Epithelial cell of prostate (primary cell): ENCODE results near the gene TRIM65.
"Not testable (repeated sequence)": the region's sequence is repeated elsewhere in the genome, so short reads cannot be mapped to it uniquely, and the experiment has no call there.

Experiments used
- DNase-seq: peaks from one replicate; pipeline ENCODE4 v3.0.0-alpha.2; 2011; ENCODE audit warnings: low read depth, low spot score
- H3K27ac ChIP-seq: fragments of 450-650 bp; 2 replicates; pipeline ENCODE4 v1.5.1; 2017; ENCODE audit warnings: mild to moderate bottlenecking

Gene TRIM65

DNA sequence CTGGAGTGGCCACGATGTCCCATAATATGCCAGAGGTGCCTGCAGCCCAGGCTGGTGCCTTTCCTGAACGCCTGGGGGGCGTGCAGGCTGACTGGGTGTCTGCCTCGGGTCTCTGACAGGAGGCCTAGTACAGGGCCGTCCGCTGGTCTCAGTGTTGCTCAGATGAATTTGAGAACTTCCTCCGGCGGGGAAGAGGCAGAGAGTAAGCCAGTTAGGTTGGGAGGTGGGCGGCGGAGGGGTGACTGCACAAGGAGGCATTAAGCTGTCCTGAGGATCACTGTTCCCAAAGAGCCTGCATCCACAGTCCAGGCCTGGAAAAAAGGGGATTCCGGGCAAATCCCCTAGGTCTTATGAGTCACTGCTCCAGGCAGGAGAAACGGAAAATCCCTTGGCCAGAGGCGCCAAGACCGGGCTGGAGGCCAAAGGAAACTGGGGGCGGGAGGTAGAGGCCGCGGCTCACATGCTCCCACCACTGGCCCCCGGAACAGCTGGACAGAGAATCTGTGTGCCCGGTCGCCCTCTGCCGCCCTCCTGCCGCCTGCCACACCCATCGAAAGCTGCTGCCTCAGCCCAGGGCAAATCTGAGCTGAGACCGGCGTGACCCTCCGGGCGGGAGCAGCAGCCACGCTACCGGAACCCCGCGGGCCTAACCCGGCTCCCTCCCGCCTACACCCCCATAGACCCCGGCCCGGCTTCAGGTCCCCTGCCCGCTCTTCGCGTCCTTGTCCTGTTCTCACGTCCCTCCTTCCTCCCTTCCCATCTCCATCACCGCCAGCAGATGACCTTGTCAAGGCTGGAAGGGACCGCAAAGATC is 19.6 kb downstream of the TRIM65 start:
- no peak for DNase-seq
- H3K27ac ChIP-seq, result peak overlapping the region; percentile 75

DNA sequence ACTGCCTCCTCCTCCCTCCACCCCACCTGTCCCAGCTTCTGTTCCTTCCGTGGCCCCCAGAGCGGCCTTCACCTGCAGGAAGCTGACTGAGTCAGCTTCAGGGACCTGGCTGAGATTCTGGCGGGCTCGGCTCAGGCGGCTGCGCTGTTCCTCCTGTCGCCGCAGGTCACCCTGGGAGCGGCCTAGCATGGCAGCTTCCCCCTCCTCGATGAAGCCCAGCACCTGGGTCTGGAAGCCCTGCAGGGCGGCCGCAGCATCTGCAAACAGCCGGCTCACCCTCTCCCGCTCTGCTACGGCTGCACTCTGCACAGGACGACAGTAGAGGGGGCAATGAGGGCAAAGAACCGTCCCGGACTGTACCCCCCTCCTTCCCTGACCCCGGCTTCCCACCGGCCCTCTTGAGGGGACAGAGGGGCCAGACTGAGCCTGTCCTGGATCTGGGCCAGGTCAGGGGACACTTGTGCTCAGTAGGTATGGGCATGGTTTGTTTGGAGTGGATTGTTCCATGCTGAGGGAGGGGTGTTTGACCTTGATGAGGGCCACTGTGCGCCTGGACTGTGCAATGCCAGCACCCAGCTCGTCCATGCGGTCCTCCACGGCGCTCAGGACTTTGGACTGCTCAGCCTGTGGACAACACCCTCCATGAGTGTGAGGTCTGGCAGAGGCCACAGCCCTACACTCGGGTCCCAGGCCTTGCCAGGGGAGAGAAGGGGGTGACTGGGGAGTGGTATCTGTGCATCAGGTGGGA is 20.4 kb downstream of the TRIM65 start:
- H3K27ac ChIP-seq, result peak overlapping the region; percentile 75
- DNase-seq, result no peak

- DNase-seq, result no peak
- peak overlapping the region; percentile 75 for H3K27ac ChIP-seq
Observed at GRCh38 chr17:75875940-75876189, 20.9 kb downstream of the TRIM65 start.

DNA sequence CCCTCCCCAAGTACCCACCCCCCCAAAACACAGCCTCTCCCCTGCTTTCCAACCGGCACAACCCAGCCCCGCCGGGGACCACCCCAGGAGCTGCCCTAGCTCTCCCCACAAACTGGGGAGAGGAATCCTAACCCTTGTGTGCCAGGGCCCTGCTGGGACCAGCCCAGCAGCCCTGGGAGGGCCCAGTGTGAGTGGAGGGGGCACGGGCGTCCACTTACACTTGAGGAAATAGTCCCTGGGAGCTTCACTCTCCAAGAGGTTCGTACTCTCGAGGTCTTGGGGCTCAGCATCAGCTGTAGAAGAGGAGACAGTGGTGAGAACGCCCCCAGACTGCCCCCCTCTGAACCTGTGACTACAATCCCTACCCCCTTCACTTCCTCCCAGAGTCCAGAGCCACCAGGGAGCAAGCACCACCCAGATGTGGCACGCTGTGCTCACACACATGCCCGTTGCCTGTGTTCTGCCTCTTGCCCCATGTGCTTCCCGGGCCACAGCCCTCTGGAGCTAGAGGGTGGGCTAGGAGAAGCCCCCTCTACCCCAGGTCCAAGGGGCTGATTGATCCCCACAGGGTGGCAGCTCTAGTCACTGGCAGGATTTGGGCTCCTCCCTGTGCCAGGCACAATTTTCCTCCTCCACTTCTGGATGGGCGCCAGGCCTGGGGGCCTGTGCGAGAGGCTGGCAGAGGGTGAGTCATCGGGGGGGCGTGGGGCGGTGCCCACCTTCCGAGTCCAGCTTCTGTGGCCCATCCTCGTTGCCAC is 21.4 kb downstream of the TRIM65 start:
- H3K27ac ChIP-seq, result peak overlapping the region; percentile 75
- no peak for DNase-seq

DNA sequence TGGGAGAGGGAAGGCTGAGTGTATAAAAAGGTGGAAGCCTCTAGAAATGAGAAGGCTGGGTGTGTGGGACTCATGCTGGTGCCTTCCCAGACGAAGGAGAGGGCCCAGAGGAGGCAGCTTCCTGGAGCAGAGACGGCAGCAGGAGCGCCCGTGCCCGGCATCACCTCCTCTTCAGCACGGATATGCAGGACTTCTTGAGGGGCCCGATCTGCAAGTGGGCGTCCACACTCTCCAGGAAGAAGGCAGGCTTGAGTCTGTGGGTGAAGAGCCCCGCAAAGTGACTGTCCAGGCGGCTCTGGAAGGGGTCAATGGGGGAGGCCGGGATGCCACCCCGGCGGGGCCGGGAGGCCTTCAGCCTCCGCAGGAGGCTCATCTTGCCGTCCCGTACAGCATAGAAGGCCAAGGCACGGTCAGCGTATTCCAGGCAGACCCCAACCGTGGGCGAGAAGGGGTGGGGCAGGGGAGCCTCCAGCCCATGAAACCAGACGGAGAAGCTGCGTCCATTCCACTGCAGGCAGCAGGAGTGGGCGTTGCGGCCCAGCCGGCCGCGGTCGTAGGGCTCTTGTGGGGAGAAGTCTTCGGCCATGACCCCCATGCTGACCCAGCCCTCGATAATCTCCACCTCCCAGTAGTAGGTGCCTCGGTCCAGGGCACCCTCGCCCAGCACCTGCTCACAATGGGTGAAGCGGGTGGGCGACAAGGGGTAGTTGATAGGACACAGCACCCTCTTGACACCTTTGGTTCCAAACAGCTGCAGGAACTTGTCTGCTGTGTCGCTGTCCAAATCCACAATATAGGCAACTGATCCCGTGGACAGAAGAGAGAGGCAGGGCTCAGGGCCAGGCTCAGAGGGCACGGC is 22.2 kb downstream of the TRIM65 start:
- no peak for DNase-seq
- H3K27ac ChIP-seq, result no peak overlapping the region

- DNase-seq, result no peak
- H3K27ac ChIP-seq, result peak overlapping the region; percentile 86
Observed at GRCh38 chr17:75873587-75874322, 23.0 kb downstream of the TRIM65 start.

GRCh38 chr17:75872434-75873351 is 24.1 kb downstream of the TRIM65 start:
- no peak for DNase-seq
- H3K27ac ChIP-seq, result peak overlapping the region; percentile 86

- not testable (repeated sequence) for DNase-seq
- H3K27ac ChIP-seq, result peak overlapping the region; percentile 66
Observed at GRCh38 chr17:75870228-75870627, 26.5 kb downstream of the TRIM65 start.

GRCh38 chr17:75869282-75870141 is 27.2 kb downstream of the TRIM65 start:
- no peak for DNase-seq
- H3K27ac ChIP-seq, result peak overlapping the region; percentile 66

- not testable (repeated sequence) for DNase-seq
- H3K27ac ChIP-seq, result peak overlapping the region; percentile 66
Observed at GRCh38 chr17:75868730-75869281, 27.9 kb downstream of the TRIM65 start.

GRCh38 chr17:75865404-75866188 is 31.2 kb downstream of the TRIM65 start:
- not testable (repeated sequence) for H3K27ac ChIP-seq

DNA sequence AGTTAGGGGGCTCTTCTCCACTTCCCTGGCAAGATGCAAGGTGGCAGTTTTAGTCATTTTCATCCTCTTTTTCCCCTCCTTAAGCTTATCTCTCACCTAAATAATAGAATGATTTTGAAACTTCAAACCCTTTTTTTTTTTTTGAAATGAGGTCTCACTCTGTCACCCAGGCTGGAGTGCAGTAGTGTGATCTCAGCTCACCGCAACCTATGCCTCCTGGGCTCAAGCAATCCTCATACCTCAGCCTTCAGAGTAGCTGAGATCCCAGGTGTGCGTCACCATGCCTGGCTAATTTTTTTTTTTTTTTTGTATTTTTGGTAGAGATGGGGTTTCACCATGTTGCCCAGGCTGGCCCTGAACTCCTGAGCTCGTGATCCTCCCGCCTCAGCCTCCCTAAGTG is 31.9 kb downstream of the TRIM65 start:
- DNase-seq, H3K27ac ChIP-seq: not testable (repeated sequence)

More at GRCh38 chr17:75865404-75866188, 31.2 kb downstream of the TRIM65 start:
- not testable (repeated sequence) for DNase-seq

- no peak overlapping the region for H3K27ac ChIP-seq
- DNase-seq, result no peak
Observed at GRCh38 chr17:75864448-75864871, 32.3 kb downstream of the TRIM65 start.

DNA sequence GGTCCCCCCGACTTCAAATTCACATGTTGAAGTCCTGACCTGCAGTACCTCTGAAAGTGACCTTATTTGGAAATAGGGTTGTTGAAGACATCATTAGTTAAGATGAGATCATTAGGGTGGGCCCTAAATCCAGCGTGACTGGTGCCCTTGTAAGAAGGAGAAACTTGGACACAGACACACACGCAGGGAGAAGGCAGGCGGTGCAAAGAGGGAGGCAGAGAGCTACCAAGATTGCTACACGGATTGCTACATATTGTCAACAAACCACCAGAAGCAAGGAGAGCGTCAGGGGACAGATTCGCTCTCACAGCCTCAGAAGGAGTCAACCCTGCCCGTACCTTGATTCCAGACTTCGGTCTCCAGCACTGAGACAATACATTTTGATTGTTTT is 34.8 kb downstream of the TRIM65 start:
- no peak for DNase-seq

DNA sequence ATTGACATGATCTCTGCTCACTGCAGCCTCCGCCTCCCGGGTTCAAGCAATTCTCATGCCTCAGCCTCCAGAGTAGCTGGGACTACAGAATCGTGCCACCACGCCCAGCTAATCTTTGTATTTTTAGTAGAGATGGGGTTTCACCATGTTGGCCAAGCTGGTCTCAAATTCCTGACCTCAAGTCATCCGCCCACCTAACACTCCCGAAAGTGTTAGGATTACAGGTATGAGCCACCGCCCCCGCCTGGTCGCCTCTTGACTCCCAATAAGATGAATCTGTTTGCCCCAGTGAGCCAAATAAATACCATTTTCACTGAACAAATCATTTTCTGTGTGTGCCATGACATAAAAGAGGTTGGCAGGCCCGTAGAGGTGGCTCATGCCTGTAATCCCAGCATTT is 37.4 kb downstream of the TRIM65 start:
- not testable (repeated sequence) for DNase-seq, H3K27ac ChIP-seq

More for the DNA sequence above, 34.8 kb downstream of the TRIM65 start:
- H3K27ac ChIP-seq, result no peak overlapping the region

DNA sequence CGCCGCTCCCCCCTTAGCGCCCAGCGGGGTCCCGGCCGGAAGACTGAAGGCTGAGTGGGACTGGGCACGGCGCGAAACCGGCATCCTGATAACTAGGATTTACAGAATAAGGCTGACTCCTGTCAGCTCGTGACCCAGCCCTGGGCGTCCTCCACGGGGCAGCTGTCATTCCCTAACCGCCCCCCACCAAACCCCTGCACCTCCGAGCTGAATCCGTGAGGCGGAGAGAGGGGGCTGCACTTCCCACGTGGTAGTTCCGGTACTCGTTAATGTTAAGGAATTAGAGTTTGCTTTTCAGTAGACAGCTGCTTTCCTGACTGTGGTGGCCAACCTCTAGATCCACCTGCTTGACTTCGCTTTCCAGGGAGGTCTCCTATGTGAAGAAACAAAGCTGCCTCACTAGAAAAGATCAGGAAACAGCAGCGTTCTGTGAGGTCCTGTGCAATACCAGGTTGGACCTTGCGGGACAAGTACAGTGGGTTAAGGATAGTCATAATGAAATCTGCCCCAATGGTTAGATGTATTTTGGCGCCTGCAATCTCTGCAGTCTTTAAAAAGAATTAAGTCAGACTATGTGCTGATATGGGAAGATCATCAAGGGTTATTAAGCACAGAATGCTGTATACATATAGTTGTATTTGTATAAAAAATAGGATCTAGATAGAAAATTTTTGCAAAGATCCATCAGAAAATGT is 40.5 kb downstream of the TRIM65 start:
- peak overlapping the region; percentile 83 for H3K27ac ChIP-seq
- DNase-seq, result no peak
